ENCODE measurements around the gene EXOC3L4. TPM values are rescaled to one million over a fixed set of nuclear protein-coding genes. Genes with fewer than 3 reads are reported as not detected.

The EXOC3L4 gene
- total RNA-seq, 1 experiment from 2014 or later, result not detected

- Mint-ChIP-seq H3K27me3 (ENCODE audit: insufficient read depth, unreplicated experiment) (no peaks in the 10 kb centered on the region), H3K4me1 (ENCODE audit: insufficient read depth, unreplicated experiment) (peaks cover 20% of the 10 kb centered on the region), H3K36me3 (ENCODE audit: insufficient read depth, unreplicated experiment) (peaks cover 5% of the 10 kb centered on the region), H3K27ac (ENCODE audit: low read depth, unreplicated experiment) (peak overlapping the region; percentile 35), H3K4me3 (ENCODE audit: unreplicated experiment) (no peak overlapping the region), H3K9me3 (ENCODE audit: unreplicated experiment) (no peaks in the 10 kb centered on the region)
- BruUV-seq (replicated peaks), result no TSS peak
- intact Hi-C loops (cut with micrococcal nuclease), result no loop called here
- CTCF ChIA-PET, result interaction anchor here (0.5 to 1.0 kb wide), 3 partner anchors 30 to 1025 kb away, joined by 3 read pairs; no protein-coding TSS in a partner anchor
- no peak for DNase-seq (ENCODE audit: unreplicated experiment)
- POLR2A ChIA-PET, result interaction anchor here (0.7 to 1.1 kb wide), 2 partner anchors 15 to 65 kb away, joined by 3 read pairs; no protein-coding TSS in a partner anchor
- no peak for TF ChIP-seq CTCF (IDR thresholded peaks at IDR 0.05; ENCODE audit: unreplicated experiment)
Measured at GRCh38 chr14:103052407-103052806, 42.1 kb upstream of the EXOC3L4 start.

- Mint-ChIP-seq H3K4me1 (ENCODE audit: insufficient read depth, unreplicated experiment) (peaks cover 18% of the 10 kb centered on the region), H3K27ac (ENCODE audit: low read depth, unreplicated experiment) (peak overlapping the region; percentile 78), H3K4me3 (ENCODE audit: unreplicated experiment) (peak overlapping the region; percentile 81), H3K27me3 (ENCODE audit: insufficient read depth, unreplicated experiment) (no peaks in the 10 kb centered on the region), H3K9me3 (ENCODE audit: unreplicated experiment) (no peaks in the 10 kb centered on the region), H3K36me3 (ENCODE audit: insufficient read depth, unreplicated experiment) (no peaks in the 10 kb centered on the region)
- TSS peak; percentile 71 for BruUV-seq (replicated peaks)
- intact Hi-C loops (cut with micrococcal nuclease), result loop anchor here (5.0 kb wide), 1 partner anchor 68 kb away; no protein-coding TSS in a partner anchor
- ChIA-PET CTCF (interaction anchor here (0.7 kb wide), 1 partner anchor 49 kb away, joined by 3 read pairs; no protein-coding TSS in a partner anchor), POLR2A (interaction anchor here (0.6 to 4.0 kb wide), 7 partner anchors 10 to 68 kb away, joined by 3 to 26 read pairs (median 3); no protein-coding TSS in a partner anchor)
- TF ChIP-seq CTCF (IDR thresholded peaks at IDR 0.05; ENCODE audit: unreplicated experiment), result no peak
- DNase-seq (ENCODE audit: unreplicated experiment), result no peak
Measured at GRCh38 chr14:103055695-103056094, 38.8 kb upstream of the EXOC3L4 start.

GRCh38 chr14:103056322-103057027, 38.0 kb upstream of the EXOC3L4 start:
- POLR2A ChIA-PET, result interaction anchor here (0.6 to 4.0 kb wide), 18 partner anchors 9 to 374 kb away, joined by 3 to 26 read pairs (median 4); no protein-coding TSS in a partner anchor
- no peaks in the 10 kb centered on the region for H3K9me3 Mint-ChIP-seq (ENCODE audit: unreplicated experiment)
- H3K4me3 Mint-ChIP-seq (ENCODE audit: unreplicated experiment), result peak overlapping the region; percentile 81
- no peaks in the 10 kb centered on the region for H3K27me3 Mint-ChIP-seq (ENCODE audit: insufficient read depth, unreplicated experiment)
- DNase-seq (ENCODE audit: unreplicated experiment), result peak; percentile 52
- no TSS peak for BruUV-seq (replicated peaks)
- CTCF ChIA-PET, result no interaction called here
- peak overlapping the region; percentile 78 for H3K27ac Mint-ChIP-seq (ENCODE audit: low read depth, unreplicated experiment)
- intact Hi-C loops (cut with micrococcal nuclease), result loop anchor here (5.0 kb wide), 1 partner anchor 69 kb away; no protein-coding TSS in a partner anchor
- H3K4me1 Mint-ChIP-seq (ENCODE audit: insufficient read depth, unreplicated experiment), result peaks cover 18% of the 10 kb centered on the region
- H3K36me3 Mint-ChIP-seq (ENCODE audit: insufficient read depth, unreplicated experiment), result no peaks in the 10 kb centered on the region
- TF ChIP-seq CTCF (IDR thresholded peaks at IDR 0.05; ENCODE audit: unreplicated experiment), result no peak

GRCh38 chr14:103057028-103057371, 37.5 kb upstream of the EXOC3L4 start:
- no peak for DNase-seq (ENCODE audit: unreplicated experiment)
- intact Hi-C loops (cut with micrococcal nuclease), result loop anchor here (5.0 kb wide), 1 partner anchor 70 kb away; no protein-coding TSS in a partner anchor
- CTCF ChIA-PET, result no interaction called here
- H3K27ac Mint-ChIP-seq (ENCODE audit: low read depth, unreplicated experiment), result peak overlapping the region; percentile 78
- H3K4me1 Mint-ChIP-seq (ENCODE audit: insufficient read depth, unreplicated experiment), result peaks cover 18% of the 10 kb centered on the region
- POLR2A ChIA-PET, result interaction anchor here (0.6 to 4.0 kb wide), 14 partner anchors 9 to 374 kb away, joined by 3 to 26 read pairs (median 4); no protein-coding TSS in a partner anchor
- TF ChIP-seq CTCF (IDR thresholded peaks at IDR 0.05; ENCODE audit: unreplicated experiment), result no peak
- peak overlapping the region; percentile 81 for H3K4me3 Mint-ChIP-seq (ENCODE audit: unreplicated experiment)
- no peaks in the 10 kb centered on the region for H3K36me3 Mint-ChIP-seq (ENCODE audit: insufficient read depth, unreplicated experiment)
- BruUV-seq (replicated peaks), result no TSS peak
- H3K27me3 Mint-ChIP-seq (ENCODE audit: insufficient read depth, unreplicated experiment), result no peaks in the 10 kb centered on the region
- H3K9me3 Mint-ChIP-seq (ENCODE audit: unreplicated experiment), result no peaks in the 10 kb centered on the region
